CD4-positive, alpha-beta T cell treated with Interferon gamma for 1 hour (primary cell): Measurements from ENCODE around the gene ZNF318.
"Not testable (repeated sequence)": the region's sequence is repeated elsewhere in the genome, so short reads cannot be mapped to it uniquely, and the experiment has no call there.

Experiments used
- DNase-seq: peaks from one replicate; pipeline ENCODE4 v3.0.0-alpha.2; 2020

ZNF318 gene

GRCh38 chr6:43369174-43370002 lies at the start of gene ZNF318:
Gene ZNF318 (minus strand): TSS chr6:43369647. CDS start chr6:43369365, 282 bp downstream.
- peak; percentile 96 for DNase-seq

GRCh38 chr6:43416935-43417334 lies 47.5 kb upstream of the ZNF318 start:
- DNase-seq = no peak

DNA sequence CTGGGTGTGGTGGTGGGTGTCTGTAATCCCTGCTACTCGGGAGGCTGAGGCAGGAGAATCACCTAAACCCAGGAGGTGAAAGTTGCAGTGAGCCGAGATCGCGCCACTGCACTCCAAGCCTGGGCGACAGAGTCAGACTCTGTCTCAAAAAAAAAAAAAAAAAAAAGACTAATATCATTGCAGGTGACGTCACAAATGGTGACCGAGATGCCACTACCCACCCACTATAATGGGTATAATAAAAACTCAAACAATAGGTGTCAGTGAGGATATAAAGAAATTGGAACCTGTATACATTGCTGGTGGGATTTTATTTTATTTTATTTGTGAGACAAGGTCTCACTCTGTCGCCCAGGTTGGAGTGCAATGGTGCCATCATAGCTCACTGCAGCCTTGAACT lies 45.8 kb upstream of the ZNF318 start:
- DNase-seq = not testable (repeated sequence)

DNA sequence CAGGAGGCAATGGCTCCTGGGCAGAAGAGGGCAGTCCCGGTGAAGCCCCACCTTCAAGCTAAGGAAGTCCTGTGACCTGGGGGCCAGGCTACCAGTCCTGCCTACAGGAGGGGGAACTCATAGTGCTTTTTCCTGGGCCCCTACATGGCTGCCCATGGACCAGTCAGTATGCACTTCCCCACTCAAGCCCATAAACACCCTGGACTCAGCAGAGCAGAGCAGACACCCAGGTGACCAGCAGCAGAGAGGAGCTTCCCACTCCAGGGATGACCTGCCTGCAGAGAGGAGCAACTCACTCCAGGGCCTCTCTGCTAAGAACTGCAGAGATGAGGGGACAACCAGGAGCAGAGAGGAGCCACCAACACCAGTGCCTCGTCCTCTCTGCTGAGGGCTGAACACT lies 43.6 kb upstream of the ZNF318 start:
- no peak for DNase-seq

- no peak for DNase-seq
Observed at GRCh38 chr6:43412541-43412940, 43.1 kb upstream of the ZNF318 start.

- not testable (repeated sequence) for DNase-seq
Observed at GRCh38 chr6:43410776-43411175, 41.3 kb upstream of the ZNF318 start.

DNA sequence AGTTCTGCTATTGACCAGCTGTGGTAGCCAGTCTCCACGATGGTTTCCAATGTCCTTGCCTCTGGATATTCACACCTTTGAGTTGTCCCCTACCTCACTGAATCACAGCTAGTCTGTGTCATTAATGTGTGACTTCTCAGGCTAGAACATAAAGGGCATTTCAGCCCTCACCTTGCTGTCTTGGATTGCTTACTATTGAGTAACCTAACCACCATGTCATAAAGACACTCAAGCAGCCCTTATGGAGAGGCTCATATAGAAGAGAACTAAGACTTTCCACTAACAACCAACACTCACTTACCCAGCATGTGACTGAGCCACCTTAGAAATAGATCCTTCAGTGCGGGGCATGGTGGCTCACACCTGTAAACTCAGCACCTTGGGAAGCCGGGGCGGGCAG lies 38.8 kb upstream of the ZNF318 start:
- DNase-seq = no peak

DNA sequence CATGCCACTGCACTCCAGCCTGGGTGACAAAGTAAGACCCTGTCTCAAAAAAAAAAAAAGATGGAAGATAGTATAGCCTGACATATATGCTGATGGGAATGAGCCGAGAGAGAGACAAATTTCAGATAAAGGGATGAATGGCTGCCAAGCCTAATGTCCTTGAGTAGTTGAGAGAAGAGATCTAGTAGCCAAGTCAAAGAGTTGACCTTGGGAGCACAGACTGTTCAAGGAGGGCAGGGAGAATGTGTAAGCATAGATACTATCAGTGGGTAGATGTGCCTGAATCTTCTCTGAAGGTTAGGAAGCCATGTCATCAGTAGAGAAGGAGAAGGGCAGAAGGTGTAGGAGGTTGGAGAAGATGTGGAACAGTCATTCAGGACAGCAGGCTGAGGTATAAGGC lies 37.8 kb upstream of the ZNF318 start:
- DNase-seq = no peak

GRCh38 chr6:43405354-43405753 lies 35.9 kb upstream of the ZNF318 start:
- no peak for DNase-seq

GRCh38 chr6:43402820-43403219 lies 33.4 kb upstream of the ZNF318 start:
- DNase-seq = no peak

GRCh38 chr6:43401730-43402129 lies 32.3 kb upstream of the ZNF318 start:
- DNase-seq = no peak

DNA sequence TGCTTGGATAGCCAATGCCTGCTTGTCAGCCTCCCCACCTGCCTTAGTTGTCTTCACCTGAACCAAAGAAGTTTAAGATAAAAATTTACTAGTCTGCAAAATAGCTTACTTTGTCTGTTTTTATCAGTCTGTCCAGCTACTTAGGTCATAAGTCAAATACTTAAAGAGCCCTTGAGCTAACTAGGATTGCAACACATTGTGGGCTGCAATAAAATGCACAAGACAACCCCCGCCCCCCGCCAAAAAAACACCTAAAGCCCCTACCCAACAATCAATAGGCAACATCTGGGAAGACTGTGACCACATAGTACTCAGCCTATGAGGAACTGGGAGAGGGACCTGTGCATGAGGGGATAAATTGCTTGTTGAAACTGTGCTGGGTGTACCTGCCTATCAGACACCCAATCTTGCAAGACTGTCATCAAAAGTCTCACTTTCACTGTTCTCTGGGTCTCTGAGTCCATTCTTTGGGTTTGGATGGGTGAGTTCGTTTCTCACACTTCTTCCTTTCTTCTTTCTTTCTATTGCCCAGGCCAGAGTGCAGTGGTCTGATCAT lies 30.6 kb upstream of the ZNF318 start:
- DNase-seq = no peak

DNA sequence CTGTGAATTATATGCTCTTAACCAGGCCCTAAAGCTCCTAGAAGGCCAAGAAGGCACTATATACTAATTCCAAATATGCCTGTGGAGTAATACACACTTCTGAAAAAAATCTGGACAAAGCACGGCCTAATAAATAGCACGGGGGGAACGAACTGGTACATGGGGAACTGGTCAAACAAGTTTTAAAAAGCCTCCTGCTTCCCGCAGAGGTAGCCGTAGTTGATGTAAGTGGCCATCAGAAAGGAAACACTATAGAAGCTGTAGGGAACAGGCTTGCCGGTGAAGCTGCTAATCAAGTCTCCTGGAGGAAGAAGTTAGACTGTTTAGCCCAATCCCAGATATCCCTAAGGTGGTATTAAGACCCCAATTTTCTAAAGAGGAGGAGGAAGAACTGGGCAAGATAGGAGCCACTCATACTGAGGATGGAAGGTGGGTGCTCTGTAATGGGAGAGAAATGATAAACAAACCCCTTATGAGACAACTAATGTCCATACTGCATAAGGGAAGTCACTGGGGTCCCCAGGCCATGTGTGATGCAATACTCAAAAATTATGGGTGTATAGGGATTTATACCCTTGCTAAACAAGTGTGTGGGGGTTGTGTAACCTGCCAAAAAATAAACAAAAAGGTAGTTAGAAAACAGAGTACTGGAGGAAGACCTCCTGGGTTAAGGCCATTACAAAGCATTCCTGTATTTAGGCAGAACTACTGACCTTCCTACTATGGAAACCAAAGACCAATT lies 27.1 kb upstream of the ZNF318 start:
- no peak for DNase-seq

DNA sequence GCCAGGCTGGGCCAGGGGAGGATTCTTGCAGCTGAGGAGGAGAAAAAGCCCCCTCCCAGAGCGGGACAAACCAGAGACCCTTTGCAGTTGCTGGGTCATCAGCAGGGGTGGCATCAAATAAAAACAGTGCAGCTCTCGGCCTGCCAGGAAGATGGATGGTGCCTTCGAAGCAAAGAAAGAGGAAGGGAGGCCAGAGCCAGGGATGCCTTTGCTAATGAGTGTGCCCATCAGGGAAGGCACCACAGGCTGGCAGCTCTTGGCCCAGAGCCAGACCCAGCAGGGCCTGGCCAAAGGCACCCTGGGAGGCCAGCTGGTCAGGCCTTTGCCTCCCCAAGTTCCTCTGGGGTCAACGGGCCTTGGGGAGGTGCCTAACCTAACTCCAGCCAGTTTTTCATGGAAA lies 26.3 kb upstream of the ZNF318 start:
- no peak for DNase-seq

- DNase-seq = no peak
Observed at GRCh38 chr6:43394982-43395381, 25.5 kb upstream of the ZNF318 start.

- DNase-seq = no peak
Observed at GRCh38 chr6:43393602-43394001, 24.2 kb upstream of the ZNF318 start.

- DNase-seq = not testable (repeated sequence)
Observed at GRCh38 chr6:43393133-43393532, 23.7 kb upstream of the ZNF318 start.

GRCh38 chr6:43391440-43392031 lies 22.1 kb upstream of the ZNF318 start:
- DNase-seq = peak; percentile 49

- DNase-seq = not testable (repeated sequence)
Observed at GRCh38 chr6:43390753-43391439, 21.4 kb upstream of the ZNF318 start.

- DNase-seq = no peak
Observed at GRCh38 chr6:43389730-43390295, 20.4 kb upstream of the ZNF318 start.

GRCh38 chr6:43386492-43386891 lies 17.0 kb upstream of the ZNF318 start:
- no peak for DNase-seq

DNA sequence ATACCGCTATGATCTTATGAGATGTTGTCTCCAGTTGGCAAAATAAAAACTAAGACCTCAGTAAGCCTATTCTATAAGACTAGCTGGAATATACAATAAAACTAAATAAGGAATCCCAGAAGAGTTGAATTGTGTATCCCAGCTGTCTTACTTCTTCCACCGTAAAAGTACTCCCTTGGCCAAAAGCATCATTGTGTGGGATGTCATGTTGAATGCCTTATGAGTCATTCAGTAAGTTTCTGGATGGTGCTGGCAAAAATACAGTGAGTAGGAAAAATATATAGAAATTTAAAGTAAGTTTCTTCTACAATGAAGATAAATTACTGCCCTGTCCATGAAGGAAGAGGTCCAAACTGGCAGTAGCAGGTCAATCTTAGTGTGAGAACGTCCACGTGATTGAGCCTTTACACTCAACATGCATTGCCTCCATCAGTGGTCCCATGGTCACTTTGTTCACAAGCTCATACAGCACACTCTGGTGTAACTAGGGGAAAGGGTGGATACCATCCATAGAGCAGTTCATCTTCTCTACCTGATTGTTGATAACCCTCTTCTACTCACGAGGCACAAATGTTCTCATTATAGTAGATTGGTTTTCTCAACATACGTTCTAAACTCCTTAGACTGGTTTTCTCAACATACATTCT lies 13.7 kb upstream of the ZNF318 start:
- no peak for DNase-seq
